ENCODE results near the gene BAG5. TPM values are rescaled to one million over a fixed set of nuclear protein-coding genes. Genes with fewer than 3 reads are reported as not detected.
A peak's percentile ranks its signal among the peaks of the same experiment; 100 is the strongest.

BAG5 gene
- total RNA-seq, 1 experiment from 2014 or later, result 24.8 TPM

- DNase-seq (ENCODE audit: low spot score), result no peak
These were observed 15.6 kb downstream of the BAG5 start for GRCh38 chr14:103546652-103547454.

DNA sequence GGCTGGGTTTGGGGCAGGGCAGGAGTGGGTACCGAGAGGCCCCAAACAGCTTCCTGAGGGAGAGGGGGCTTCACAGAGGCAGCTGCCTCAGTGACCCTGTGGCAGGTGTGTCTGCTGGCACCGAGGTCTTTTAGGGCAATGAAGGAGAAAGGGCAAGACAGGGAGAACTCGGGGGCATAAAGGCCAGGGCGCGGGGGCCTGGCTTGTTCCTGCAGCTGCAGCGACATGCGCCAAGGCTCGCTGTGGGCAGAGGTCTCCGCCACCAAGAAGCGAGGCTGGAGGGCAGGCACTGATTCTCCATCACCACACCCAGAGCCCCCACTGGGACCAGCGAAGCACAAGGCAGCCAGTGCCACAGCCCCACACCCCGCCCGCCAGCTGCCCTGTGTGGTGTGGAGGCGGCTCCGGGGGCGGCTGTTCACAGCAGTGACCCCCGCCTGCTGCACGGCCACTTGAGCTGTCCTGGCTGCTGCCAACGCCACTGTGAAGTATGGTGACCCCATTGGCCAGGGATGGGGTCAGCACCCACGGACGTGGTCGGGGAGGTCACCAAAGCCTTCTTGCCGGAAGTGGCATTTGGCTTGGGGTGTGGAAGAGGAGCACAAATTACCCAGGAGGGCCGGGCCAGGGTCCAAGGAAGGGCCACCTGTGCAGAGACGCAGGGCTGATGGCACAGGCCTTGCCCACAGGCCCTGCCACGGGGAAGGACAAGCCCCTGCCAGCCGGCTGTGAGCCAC lies 16.4 kb downstream of the BAG5 start:
- no peak for DNase-seq (ENCODE audit: low spot score)

DNA sequence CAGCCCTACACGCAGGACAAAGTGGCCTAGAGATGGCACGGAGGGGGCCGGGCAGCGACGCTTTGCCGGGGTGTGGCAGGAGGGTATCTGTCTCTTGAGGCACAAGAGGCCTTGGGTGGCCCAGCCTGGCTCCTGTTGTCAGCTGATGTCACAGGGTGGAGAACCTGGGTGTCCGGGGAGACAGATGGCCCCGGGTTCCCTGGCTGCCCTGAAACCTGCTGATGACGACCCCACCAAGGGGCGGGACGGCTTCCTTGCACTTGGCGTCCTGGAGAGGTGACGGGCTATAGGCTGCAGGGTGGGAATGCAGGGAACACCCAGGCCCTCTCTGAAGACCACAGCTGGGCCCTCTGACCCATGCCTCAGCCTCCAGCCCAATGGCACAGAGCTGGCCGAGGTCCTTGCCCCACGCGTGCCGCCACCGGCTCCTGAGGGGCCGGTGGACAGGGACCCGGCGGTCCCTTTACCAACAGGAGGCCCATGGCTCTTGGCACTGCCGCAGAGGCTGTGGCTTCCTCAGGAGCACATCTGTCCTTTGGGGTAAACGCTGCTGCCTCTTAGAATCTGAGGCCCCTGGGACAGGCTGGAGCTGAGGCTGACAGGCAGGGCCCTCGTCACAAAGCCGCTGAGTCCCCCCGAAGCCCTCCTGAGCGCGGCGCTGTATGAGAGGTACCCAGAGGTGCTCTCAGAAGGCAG lies 17.1 kb downstream of the BAG5 start:
- DNase-seq (ENCODE audit: low spot score), result no peak

GRCh38 chr14:103544388-103545218 lies 17.9 kb downstream of the BAG5 start:
- DNase-seq (ENCODE audit: low spot score), result no peak

DNA sequence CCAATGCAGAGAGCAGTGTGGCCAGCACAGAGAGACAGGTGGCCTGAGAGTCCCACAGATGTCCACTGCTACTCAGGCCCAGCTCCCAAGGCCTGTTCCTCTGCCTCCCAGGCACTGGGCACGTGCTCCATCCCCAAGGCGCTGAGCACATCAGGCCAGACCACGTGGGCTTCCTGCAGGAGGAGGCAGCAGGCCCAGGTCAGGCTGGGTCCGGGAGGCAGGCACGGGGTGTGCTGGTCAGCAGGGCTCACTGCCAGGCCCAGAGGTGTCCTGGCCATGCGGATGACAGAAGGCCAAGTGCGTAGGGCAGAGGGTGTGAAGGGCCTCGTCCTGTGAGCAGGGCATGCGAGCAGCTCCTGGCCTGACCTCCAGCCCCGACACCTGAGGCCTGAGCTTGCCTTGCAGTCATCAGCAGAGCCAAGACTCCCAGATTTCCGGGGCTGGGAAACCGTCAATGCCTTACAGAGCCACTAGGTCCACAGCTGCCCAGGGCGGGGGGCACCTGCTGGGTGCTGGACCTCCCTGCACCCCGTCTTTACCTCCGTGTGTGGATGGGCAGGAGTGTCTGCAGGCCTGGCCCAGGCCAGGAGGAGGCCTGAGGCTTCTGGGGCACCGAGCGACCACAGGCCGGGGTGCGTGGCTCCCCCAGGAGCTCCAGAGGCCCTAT lies 18.6 kb downstream of the BAG5 start:
- DNase-seq (ENCODE audit: low spot score), result no peak

GRCh38 chr14:103543140-103543539 lies 19.3 kb downstream of the BAG5 start:
- DNase-seq (ENCODE audit: low spot score), result no peak

- peak; percentile 57 for DNase-seq (ENCODE audit: low spot score)
These were observed 19.8 kb downstream of the BAG5 start for GRCh38 chr14:103542605-103543088.

- peak; percentile 23 for DNase-seq (ENCODE audit: low spot score)
These were observed 20.5 kb downstream of the BAG5 start for GRCh38 chr14:103541709-103542604.

- no peak for DNase-seq (ENCODE audit: low spot score)
These were observed 21.4 kb downstream of the BAG5 start for GRCh38 chr14:103540821-103541708.

GRCh38 chr14:103539056-103539825 lies 23.2 kb downstream of the BAG5 start:
- DNase-seq (ENCODE audit: low spot score), result no peak

DNA sequence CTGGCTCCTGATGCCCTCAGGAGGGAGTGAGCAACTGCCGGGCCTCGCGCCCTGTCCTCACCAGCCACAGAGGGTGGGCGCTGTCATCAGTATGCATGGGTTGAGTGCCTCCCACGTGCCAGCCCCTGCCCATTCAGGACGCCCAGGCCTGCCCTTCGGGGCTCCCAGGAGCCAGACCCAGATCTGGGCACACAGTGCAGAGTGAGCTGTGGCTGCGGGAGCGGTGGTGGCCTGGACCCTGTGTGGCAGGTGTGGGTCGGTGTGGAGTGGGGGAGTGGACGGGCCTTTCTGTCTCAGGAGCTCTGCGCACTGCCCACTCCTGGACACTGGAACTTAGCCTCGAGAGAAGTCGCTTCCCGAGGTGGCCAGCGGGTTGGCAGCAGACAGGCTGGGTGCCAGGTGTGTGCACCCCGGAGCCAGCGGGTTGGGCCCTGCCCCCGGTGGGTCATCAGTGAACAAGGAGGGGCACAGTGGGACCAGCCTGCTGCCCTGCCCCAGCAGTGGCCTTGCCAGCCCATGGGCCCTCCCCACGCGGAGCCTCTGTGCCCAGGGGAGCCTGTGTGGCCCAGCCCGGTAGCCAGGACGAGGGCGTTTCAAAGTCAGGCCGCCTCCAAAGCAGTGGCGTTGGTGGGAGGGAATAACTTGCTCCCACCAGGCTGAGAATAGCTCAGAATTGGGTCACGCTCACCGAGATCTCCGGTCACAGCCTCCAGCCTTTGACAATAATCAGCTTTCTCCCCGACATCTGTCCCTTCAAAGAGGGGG lies 24.0 kb downstream of the BAG5 start:
- DNase-seq (ENCODE audit: low spot score), result no peak

DNA sequence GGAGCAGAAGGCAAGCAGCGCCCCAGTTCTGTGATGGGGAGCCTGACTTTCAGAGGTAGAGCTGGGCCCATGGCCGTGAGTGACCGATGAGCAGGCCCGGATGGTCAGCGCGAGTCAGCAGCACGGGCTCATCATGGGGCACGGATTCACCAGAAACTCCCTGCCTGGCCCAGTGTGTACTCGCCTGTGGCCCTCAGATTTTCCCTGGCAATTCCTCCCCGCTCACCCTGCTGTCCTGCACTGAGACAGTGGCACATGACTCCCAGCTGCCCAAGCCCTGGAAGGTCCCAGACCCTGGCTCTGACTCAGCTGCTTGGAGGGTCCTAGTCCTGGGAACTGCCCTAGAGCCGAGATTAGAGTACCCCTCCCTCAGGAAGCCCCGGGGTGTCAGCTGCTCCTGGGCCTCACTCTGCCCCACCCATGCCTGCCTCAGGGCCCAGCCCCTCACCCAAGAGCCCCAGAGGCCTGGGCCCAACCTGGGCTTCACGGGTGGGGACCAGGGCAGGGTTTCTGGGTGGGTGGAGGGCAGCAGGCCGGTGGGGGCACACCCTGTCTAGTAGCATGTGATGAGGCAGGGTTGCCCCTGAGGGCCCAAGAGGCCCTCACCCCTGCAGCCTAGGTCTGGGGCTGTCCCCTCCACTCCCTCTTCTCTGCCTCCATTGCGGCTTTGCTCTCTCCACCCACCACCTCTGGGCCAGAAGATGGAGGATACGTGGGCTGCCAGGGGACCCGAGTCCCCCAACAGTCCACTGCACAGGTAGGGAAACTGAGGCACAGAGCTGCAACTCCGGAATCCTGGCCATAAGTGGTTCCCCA lies 25.1 kb downstream of the BAG5 start:
- no peak for DNase-seq (ENCODE audit: low spot score)

DNA sequence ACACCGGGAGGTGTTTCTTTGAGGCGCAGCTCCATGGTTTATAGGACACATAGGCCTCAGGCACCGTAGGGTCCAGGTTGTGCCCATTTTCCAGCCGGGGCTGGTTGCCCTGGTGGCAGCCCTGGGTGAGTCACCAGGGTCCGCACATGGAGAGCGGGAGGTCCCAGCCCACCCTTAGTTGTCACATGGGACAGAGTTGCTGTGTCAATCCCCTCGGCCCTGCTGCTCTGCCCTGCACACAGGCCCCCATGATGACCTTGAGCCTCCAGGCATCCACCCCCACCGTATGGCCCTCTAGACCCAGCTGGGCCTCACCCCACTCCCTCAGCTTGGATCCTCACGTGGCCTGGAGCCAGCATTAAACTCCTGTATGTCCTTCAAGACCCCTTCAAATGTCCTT lies 25.8 kb downstream of the BAG5 start:
- DNase-seq (ENCODE audit: low spot score), result no peak

DNA sequence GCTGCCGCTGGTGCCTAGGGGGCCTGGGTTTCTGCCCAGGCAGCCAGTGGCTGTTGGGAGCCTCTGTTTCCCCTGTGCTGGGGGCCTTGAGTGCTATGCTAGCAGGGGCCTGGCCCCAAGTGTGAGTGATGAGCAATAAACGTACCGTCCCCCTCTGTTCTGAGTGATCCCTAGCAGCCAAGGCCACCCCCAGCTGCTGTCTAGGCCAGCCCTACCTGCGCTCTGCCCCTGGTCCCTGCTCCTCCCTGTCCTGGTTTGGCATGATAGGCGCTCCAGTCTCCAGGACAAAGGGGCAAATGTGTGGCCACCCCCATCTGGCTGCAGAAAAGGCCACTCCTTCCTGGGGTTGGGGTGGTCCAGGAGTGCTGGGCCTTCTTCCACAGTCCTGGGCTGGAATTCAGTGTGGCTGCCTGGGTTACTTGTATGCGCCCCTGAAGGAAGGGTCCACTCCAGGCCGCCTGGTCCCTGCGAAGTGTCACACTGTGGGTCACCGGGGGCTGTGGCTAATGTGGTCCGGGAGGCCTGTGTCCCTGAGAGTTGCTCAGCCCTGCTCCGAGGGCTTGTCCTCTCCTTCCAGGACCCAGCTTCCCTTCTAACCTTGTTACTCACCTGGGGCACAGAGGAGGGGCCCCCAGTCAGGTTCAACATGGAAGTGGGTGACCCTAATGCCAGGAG lies 26.4 kb downstream of the BAG5 start:
- DNase-seq (ENCODE audit: low spot score), result no peak

GRCh38 chr14:103535081-103535890 lies 27.2 kb downstream of the BAG5 start:
- DNase-seq (ENCODE audit: low spot score), result no peak
